Skin of body (tissue), 2 donors: ENCODE measurements around the gene PCP4. TPM values are rescaled to one million over a fixed set of nuclear protein-coding genes. Genes with fewer than 3 reads are reported as not detected.

ENCODE experiments used
- DNase-seq: peaks from one replicate; lab custom pipeline; 2025; lab: John Stamatoyannopoulos, UW
- total RNA-seq: library from RNA; depleted of rRNA; stranded (reverse); fragments of >200 nt; gene quantifications from one replicate; pipeline ENCODE4 v1.2.3, GENCODE V29; 2014

The PCP4 gene
- total RNA-seq, 1 donor from 2014 or later: not detected

GRCh38 chr21:39918558-39918957 is 51.3 kb downstream of the PCP4 start:
- DNase-seq: no peak

DNA sequence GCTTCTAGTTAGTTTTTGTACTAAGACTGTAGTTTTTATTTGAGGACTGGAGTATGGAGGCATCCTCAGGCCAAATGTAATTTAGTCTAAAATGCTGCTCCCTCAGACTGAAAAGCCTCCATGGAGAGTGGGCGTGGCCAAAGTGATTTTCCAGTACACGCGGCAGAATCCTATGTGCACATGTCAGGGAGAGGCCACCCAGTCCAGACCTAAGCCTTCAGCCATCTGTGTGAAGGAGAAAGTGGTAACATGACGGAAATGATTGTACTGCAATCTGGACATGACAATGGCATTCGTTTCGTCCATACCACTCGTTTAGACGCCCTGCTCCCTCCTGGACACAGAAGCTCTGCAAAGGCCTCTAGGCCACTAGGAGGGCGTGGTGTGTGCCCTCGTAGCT is 56.2 kb downstream of the PCP4 start:
- DNase-seq: no peak

DNA sequence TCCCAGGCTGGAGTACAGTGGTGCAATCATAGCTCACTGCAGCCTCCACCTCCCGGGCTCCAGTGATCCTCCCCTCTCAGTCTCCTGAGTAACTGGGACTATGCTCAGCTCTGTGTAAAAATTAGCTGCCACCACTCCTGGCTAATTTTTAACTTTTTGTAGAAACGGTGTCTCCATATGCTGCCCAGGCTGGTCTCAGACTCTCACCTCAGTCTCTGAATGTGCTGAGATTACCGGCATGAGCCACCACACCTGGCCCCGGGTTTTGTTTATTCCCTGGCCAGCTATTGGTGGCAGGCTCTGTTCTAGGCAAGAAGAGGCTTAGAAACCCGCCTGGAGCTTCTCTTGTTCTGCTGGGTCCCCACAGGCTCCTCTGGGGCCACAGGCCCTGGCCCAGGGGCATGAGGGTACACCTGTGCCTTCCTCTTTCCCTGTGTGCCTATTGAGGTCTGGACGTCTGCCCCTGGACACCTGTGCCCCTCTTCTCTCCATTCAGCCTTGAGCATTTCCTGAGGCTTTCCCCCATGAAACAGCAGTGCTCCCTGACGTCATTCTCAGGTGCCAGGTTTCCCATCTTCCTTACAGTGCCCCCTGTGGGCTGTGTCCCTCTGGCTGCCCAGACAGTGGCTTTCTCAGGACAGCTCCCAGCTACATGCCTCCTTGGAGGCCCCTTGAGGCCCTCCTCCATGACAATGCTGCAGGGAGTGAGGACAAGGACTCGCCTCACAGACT is 57.5 kb downstream of the PCP4 start:
- DNase-seq: no peak

- no peak for DNase-seq
These were observed 60.2 kb downstream of the PCP4 start for GRCh38 chr21:39927304-39927886.

- DNase-seq: no peak
These were observed 65.1 kb downstream of the PCP4 start for GRCh38 chr21:39932335-39932734.

GRCh38 chr21:39934895-39935294 is 67.7 kb downstream of the PCP4 start:
- DNase-seq: no peak

DNA sequence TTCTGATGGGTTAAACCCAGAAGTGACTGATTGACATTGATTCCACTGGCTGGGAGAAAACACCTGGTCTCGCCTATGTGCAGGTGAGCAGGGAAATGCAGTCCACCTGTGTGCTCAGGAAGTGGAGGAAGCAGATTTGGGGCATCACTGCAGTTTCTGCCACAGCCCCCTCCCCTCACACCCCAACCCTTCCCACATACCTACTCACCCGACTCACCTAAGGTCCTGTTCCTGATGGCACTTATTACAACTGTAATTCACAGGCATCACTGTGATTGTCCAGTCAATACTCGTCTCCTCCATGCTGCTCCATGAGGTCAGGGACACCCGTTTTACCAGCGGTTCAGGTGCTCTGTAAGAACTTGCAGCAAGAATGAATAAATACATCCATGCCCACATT is 68.5 kb downstream of the PCP4 start:
- DNase-seq: no peak

DNA sequence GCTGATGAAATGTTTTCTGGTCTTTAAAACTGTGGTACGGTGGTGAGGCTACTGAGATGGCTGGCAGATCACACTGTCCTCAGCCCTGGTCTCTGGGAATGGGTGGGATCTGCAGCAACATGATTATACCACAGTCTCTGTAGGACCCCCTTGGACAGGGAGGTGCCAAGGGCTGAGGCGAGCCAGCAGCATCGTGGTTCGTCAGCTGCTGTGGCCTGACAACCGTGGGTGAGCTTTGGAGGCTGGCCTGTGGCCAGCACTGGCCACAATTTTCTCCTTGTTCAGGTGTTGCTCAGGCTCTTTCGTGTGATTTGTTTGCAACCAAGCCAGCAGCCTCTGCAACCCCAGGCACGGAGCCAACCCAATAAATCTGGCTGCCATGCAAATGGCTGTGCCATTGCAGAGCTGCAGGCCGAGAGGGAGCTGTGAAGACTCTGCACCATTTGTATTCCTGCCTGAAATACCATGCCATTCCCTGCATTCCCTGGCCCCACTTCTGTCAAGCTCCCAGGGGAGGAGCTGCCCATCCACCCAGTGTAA is 70.9 kb downstream of the PCP4 start:
- DNase-seq: no peak

GRCh38 chr21:39946199-39946598 is 79.0 kb downstream of the PCP4 start:
- DNase-seq: no peak

DNA sequence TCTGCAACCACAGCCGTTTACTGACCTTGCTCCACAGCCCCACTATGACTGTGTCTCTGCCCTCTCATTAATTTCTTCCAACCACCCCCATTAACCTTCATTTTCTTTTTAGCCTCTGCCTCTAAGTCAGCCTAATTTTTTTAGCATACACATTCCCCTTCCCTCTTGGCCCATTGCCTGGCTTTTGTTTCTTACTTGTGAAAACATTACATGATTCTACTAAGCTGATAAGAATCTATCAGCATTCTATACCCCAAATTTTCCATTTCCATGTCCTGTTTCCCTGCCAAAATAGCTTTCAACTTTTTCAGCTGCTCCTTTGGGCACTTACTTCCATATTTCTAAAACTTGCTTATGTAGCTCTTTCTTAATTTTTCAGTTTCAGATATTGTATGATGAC is 79.8 kb downstream of the PCP4 start:
- DNase-seq: no peak

GRCh38 chr21:39951183-39952101 is 84.2 kb downstream of the PCP4 start:
- no peak for DNase-seq

GRCh38 chr21:39952265-39952664 is 85.0 kb downstream of the PCP4 start:
- no peak for DNase-seq

- no peak for DNase-seq
These were observed 87.3 kb downstream of the PCP4 start for GRCh38 chr21:39954570-39954969.

- DNase-seq: no peak
These were observed 88.1 kb downstream of the PCP4 start for GRCh38 chr21:39955326-39955725.

GRCh38 chr21:39956586-39956985 is 89.3 kb downstream of the PCP4 start:
- no peak for DNase-seq

GRCh38 chr21:39958731-39959130 is 91.5 kb downstream of the PCP4 start:
- no peak for DNase-seq

GRCh38 chr21:39961251-39961650 is 94.0 kb downstream of the PCP4 start:
- DNase-seq: no peak

DNA sequence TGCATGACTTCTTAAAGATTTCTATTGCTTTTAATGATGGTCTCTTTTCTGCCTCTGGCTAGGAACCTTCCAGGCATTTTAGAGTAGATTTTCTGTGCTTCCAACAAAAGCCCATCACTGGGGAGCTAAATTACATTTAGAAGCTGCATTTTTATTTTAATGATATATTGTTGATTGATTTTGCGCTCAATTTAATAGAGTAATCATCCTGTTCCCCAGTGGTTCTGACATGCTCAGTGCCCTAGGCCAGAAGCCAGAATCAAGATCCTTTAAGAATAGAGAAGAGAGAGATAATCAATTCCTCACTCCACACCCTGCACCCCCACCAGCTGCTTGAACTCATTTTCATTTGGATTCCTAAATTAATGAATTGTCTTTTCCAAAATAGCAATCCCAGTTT is 97.8 kb downstream of the PCP4 start:
- DNase-seq: no peak

- DNase-seq: no peak
These were observed 99.5 kb downstream of the PCP4 start for GRCh38 chr21:39966786-39967185.

DNA sequence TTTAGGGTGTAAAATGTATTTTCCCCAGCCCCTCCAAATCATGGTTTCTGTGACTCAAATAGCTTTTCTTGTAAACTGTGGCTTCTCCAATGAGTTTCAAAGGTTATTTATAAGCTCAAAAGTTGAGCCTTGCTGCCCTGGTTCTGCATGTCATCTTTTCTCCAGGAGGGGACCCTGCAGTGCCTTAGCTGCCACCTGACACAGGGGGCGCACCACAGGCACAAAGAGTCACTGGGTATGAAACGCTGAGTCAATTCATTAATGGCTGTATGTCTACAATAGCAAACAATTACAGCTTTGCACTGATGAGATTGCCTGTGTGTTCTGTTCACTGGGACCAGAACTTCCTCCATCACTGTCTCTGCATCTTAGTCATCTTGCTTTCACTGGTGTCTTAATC is 100.8 kb downstream of the PCP4 start:
- DNase-seq: no peak

- DNase-seq: no peak
These were observed 102.6 kb downstream of the PCP4 start for GRCh38 chr21:39969691-39970364.
